ENCODE data around the gene CGAS. TPM values are rescaled to one million over a fixed set of nuclear protein-coding genes. Genes with fewer than 3 reads are reported as not detected.
"Not testable (repeated sequence)": the region's sequence is repeated elsewhere in the genome, so short reads cannot be mapped to it uniquely, and the experiment has no call there.

Gene CGAS
- total and polyA plus RNA-seq, 2 donors (not counting 1 experiment from before 2014, with no cell fraction given) = 1.6 to 5.0 TPM

- H3K4me3 ChIP-seq (replicated peaks in 1 of 4; ENCODE audit: control extremely low read depth in 1 of 4, insufficient read depth in 1 of 4, low read depth in 3 of 4, low read length in 4 of 4) = no peak overlapping the region
- H3K9me3 ChIP-seq (ENCODE audit: control insufficient read depth, insufficient read depth, low read depth, low read length) = no peaks in the 10 kb centered on the region
- TF ChIP-seq, protein P1, sequence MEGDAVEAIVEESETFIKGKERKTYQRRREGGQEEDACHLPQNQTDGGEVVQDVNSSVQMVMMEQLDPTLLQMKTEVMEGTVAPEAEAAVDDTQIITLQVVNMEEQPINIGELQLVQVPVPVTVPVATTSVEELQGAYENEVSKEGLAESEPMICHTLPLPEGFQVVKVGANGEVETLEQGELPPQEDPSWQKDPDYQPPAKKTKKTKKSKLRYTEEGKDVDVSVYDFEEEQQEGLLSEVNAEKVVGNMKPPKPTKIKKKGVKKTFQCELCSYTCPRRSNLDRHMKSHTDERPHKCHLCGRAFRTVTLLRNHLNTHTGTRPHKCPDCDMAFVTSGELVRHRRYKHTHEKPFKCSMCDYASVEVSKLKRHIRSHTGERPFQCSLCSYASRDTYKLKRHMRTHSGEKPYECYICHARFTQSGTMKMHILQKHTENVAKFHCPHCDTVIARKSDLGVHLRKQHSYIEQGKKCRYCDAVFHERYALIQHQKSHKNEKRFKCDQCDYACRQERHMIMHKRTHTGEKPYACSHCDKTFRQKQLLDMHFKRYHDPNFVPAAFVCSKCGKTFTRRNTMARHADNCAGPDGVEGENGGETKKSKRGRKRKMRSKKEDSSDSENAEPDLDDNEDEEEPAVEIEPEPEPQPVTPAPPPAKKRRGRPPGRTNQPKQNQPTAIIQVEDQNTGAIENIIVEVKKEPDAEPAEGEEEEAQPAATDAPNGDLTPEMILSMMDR (conservative IDR thresholded peaks at IDR 0.05 in 1 of 2, IDR thresholded peaks at IDR 0.05 in 1 of 2; ENCODE audit: low read depth in 1 of 2, low read length in 2 of 2) = no peak
- TF ChIP-seq EZH2 (IDR thresholded peaks at IDR 0.05; ENCODE audit: low read length, missing control alignments) = no peak
- no peak overlapping the region for H3K9ac ChIP-seq (ENCODE audit: insufficient read depth, low read length)
- H2AFZ ChIP-seq (ENCODE audit: low read length) = no peak overlapping the region
- H3K4me2 ChIP-seq (ENCODE audit: extremely low read depth, insufficient read depth, low read length) = no peak overlapping the region
- H3K27me3 ChIP-seq (ENCODE audit: control insufficient read depth, insufficient read depth, low read length) = no peaks in the 10 kb centered on the region
- no peak overlapping the region for H3K27ac ChIP-seq (ENCODE audit: insufficient read depth, low read length)
- no peaks in the 10 kb centered on the region for H3K36me3 ChIP-seq (ENCODE audit: control insufficient read depth, insufficient read depth, low read length)
- no peaks in the 10 kb centered on the region for H3K4me1 ChIP-seq (ENCODE audit: control insufficient read depth, extremely low read depth, insufficient read depth, low read length)
- no peaks in the 10 kb centered on the region for H3K79me2 ChIP-seq (ENCODE audit: control insufficient read depth, insufficient read depth, low read length)
- no peaks in the 10 kb centered on the region for H4K20me1 ChIP-seq (ENCODE audit: control insufficient read depth, extremely low read depth, insufficient read depth, low read length)
- DNase-seq (ENCODE audit: low read depth in 2 of 2) = no peak
Observed at GRCh38 chr6:73395875-73396274, 56.2 kb downstream of the CGAS start.

DNA sequence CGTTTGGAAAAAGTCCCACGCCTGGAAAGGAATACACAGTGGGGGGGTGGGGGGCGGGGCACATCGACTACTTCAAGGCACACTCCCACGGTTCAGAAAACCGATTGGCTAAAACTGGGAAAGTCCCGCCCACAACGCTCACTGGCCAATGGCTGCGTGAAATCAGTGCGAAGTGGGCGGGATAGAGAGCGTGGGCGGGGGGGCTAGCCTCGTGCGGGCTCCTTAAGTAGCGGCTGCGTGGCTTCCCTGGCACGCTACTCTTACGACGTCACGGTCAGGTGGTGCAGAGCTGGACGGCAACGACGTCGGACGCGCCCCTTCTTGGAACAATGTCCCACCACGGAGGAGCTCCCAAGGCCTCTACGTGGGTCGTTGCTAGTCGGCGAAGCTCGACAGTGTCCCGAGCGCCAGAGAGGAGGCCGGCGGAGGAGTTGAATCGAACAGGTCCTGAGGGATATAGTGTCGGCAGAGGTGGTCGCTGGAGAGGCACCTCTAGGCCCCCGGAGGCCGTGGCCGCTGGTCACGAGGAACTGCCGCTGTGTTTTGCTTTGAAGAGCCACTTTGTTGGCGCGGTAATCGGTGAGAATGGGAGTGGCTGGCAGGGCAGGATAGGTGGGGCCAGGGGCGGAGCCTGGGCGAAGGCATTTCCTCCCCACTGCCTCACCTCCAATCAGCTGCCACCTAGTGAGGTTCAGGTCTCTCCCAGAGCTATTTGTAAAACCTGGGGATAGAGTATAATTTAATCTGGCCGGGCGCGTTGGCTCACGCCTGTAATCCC, 57.3 kb downstream of the CGAS start, which contains the start of gene DDX43:
Gene DDX43 (plus strand): TSS at position 252 of the 778 bp plus-strand sequence. CDS start 78 bp downstream, at position 330.
- Histone ChIP-seq H4K20me1 (ENCODE audit: control insufficient read depth, extremely low read depth, insufficient read depth, low read length) (no peaks in the 10 kb centered on the region), H2AFZ (ENCODE audit: low read length) (peak within 1 kb of the TSS; percentile 18), H3K9ac (ENCODE audit: insufficient read depth, low read length) (peak within 1 kb of the TSS; percentile 57)

GRCh38 chr6:73393278-73393677, 58.8 kb downstream of the CGAS start:
- H3K4me1 ChIP-seq (ENCODE audit: control insufficient read depth, extremely low read depth, insufficient read depth, low read length) = no peaks in the 10 kb centered on the region
- no peaks in the 10 kb centered on the region for H3K36me3 ChIP-seq (ENCODE audit: control insufficient read depth, insufficient read depth, low read length)
- no peak overlapping the region for H3K9ac ChIP-seq (ENCODE audit: insufficient read depth, low read length)
- no peaks in the 10 kb centered on the region for H4K20me1 ChIP-seq (ENCODE audit: control insufficient read depth, extremely low read depth, insufficient read depth, low read length)
- no peak overlapping the region for H2AFZ ChIP-seq (ENCODE audit: low read length)
- TF ChIP-seq, protein P1 (conservative IDR thresholded peaks at IDR 0.05 in 1 of 2, IDR thresholded peaks at IDR 0.05 in 1 of 2; ENCODE audit: low read depth in 1 of 2, low read length in 2 of 2) = no peak
- no peak for TF ChIP-seq EZH2 (IDR thresholded peaks at IDR 0.05; ENCODE audit: low read length, missing control alignments)
- H3K27me3 ChIP-seq (ENCODE audit: control insufficient read depth, insufficient read depth, low read length) = no peaks in the 10 kb centered on the region
- H3K27ac ChIP-seq (ENCODE audit: insufficient read depth, low read length) = no peak overlapping the region
- H3K4me2 ChIP-seq (ENCODE audit: extremely low read depth, insufficient read depth, low read length) = no peak overlapping the region
- peak in 1 of 2 donors; percentile 32 for DNase-seq (ENCODE audit: low read depth in 2 of 2)
- H3K9me3 ChIP-seq (ENCODE audit: control insufficient read depth, insufficient read depth, low read depth, low read length) = no peaks in the 10 kb centered on the region
- H3K79me2 ChIP-seq (ENCODE audit: control insufficient read depth, insufficient read depth, low read length) = no peaks in the 10 kb centered on the region
- H3K4me3 ChIP-seq (replicated peaks in 1 of 4; ENCODE audit: control extremely low read depth in 1 of 4, insufficient read depth in 1 of 4, low read depth in 3 of 4, low read length in 4 of 4) = no peak overlapping the region

More for the DNA sequence above, 57.3 kb downstream of the CGAS start, which contains the start of gene DDX43:
- Histone ChIP-seq H3K9me3 (ENCODE audit: control insufficient read depth, insufficient read depth, low read depth, low read length) (no peaks in the 10 kb centered on the region), H3K27ac (ENCODE audit: insufficient read depth, low read length) (no peak within 1 kb of the TSS), H3K36me3 (ENCODE audit: control insufficient read depth, insufficient read depth, low read length) (no peaks in the 10 kb centered on the region), H3K27me3 (ENCODE audit: control insufficient read depth, insufficient read depth, low read length) (no peaks in the 10 kb centered on the region), H3K4me3 (replicated peaks in 1 of 4; ENCODE audit: control extremely low read depth in 1 of 4, insufficient read depth in 1 of 4, low read depth in 3 of 4, low read length in 4 of 4) (peak within 1 kb of the TSS in 2 of 4 experiments; percentile 32 to 40), H3K4me2 (ENCODE audit: extremely low read depth, insufficient read depth, low read length) (no peak within 1 kb of the TSS), H3K4me1 (ENCODE audit: control insufficient read depth, extremely low read depth, insufficient read depth, low read length) (no peaks in the 10 kb centered on the region), H3K79me2 (ENCODE audit: control insufficient read depth, insufficient read depth, low read length) (no peaks in the 10 kb centered on the region)
- TF ChIP-seq, protein P1 (conservative IDR thresholded peaks at IDR 0.05 in 1 of 2, IDR thresholded peaks at IDR 0.05 in 1 of 2; ENCODE audit: low read depth in 1 of 2, low read length in 2 of 2) = no peak
- TF ChIP-seq EZH2 (IDR thresholded peaks at IDR 0.05; ENCODE audit: low read length, missing control alignments) = no peak
- peak; percentile 67 to 69 for DNase-seq (ENCODE audit: low read depth in 2 of 2)

DNA sequence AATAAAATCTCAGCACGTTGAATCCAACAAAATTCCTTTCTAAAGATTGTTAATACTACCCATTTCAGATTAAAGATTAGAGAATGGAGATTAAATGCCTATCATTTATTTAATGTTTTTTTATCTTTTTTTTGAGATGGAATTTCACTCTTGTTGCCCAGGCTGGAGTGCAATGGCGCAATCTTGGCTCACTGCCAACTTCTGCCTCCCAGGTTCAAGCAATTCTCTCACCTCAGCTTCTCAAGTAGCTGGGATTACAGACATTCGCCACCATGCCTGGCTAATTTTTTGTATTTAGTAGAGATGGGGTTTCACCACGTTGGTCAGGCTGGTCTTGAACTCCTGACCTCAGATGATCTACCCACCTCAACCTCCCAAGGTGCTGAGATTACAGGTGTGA, 59.9 kb downstream of the CGAS start:
- not testable (repeated sequence) for H2AFZ ChIP-seq (ENCODE audit: low read length); H4K20me1 ChIP-seq (ENCODE audit: control insufficient read depth, extremely low read depth, insufficient read depth, low read length); H3K9me3 ChIP-seq (ENCODE audit: control insufficient read depth, insufficient read depth, low read depth, low read length); H3K9ac ChIP-seq (ENCODE audit: insufficient read depth, low read length); H3K4me1 ChIP-seq (ENCODE audit: control insufficient read depth, extremely low read depth, insufficient read depth, low read length); H3K79me2 ChIP-seq (ENCODE audit: control insufficient read depth, insufficient read depth, low read length); H3K4me3 ChIP-seq (replicated peaks in 1 of 4; ENCODE audit: control extremely low read depth in 1 of 4, insufficient read depth in 1 of 4, low read depth in 3 of 4, low read length in 4 of 4); H3K4me2 ChIP-seq (ENCODE audit: extremely low read depth, insufficient read depth, low read length); H3K27me3 ChIP-seq (ENCODE audit: control insufficient read depth, insufficient read depth, low read length); DNase-seq (ENCODE audit: low read depth in 2 of 2); H3K36me3 ChIP-seq (ENCODE audit: control insufficient read depth, insufficient read depth, low read length); H3K27ac ChIP-seq (ENCODE audit: insufficient read depth, low read length)

Measured in fibroblast of lung (primary cell).